ENCODE results near the gene KRTAP2-2.
A peak's percentile ranks its signal among the peaks of the same experiment; 100 is the strongest.

Gene KRTAP2-2

GRCh38 chr17:41009301-41009760 lies 45.7 kb downstream of the KRTAP2-2 start:
- TF ChIP-seq ZFX (IDR thresholded peaks at IDR 0.05; ENCODE audit: borderline replicate concordance) (no peak), CTCF (IDR thresholded peaks at IDR 0.05) (no peak)
- peak overlapping the region; percentile 55 for H3K27ac ChIP-seq

GRCh38 chr17:41008811-41009210 lies 46.2 kb downstream of the KRTAP2-2 start, which contains the start of gene KRTAP3-1:
TSS of gene KRTAP3-1 (minus strand) at chr17:41009128. CDS start at chr17:41009074, 54 bp downstream.
- TF ChIP-seq CTCF (IDR thresholded peaks at IDR 0.05), result no peak
- TF ChIP-seq ZFX (IDR thresholded peaks at IDR 0.05; ENCODE audit: borderline replicate concordance), result no peak
- H3K27ac ChIP-seq, result peak within 1 kb of the TSS; percentile 55

Data from 22Rv1 (cell line).